Measurements from ENCODE around the gene CNOT1. TPM values are rescaled to one million over a fixed set of nuclear protein-coding genes. Genes with fewer than 3 reads are reported as not detected.

Gene CNOT1
- total RNA-seq, 1 experiment from 2014 or later: 328 TPM

DNA sequence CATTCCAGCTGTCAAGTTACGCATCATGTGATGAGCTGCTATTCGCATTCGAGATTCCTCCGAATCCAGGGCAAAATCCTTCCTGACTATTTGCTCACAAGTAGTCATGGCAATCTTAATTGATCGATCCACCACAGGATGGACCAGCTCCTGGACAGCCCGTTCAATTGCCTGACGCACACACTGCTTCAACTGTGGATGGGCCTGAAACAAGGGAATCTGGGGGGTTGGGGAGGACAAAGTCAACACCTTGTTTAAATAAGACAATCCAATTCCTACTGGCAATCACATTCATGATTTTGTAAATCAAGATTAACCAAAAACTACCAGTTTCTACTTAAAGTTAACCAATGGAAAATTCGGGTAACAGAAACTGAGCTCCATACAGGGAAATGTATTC is 85.9 kb downstream of the CNOT1 start:
- DNase-seq: no peak
- H3K4me1 ChIP-seq (ENCODE audit: insufficient read depth, low read length): no peaks in the 10 kb centered on the region
- H3K4me3 Mint-ChIP-seq: no peak overlapping the region
- H2BK5ac ChIP-seq (ENCODE audit: insufficient read length, low read length): no peak overlapping the region
- peak overlapping the region in 1 of 3 experiments; percentile 55; a peak in 1 of 7 replicates for H3K27ac Mint-ChIP-seq
- H2AK5ac ChIP-seq (ENCODE audit: insufficient read length, low read length): no peak overlapping the region
- no peaks in the 10 kb centered on the region; the same call in 1 of the 2 replicates for H3K27me3 Mint-ChIP-seq (ENCODE audit: low read depth)
- no peak overlapping the region for H2BK12ac ChIP-seq (ENCODE audit: insufficient read length, low read depth, low read length)
- no peak overlapping the region for H2BK20ac ChIP-seq (ENCODE audit: low read depth, low read length, poor library complexity, severe bottlenecking)
- no peak overlapping the region for H3T11ph ChIP-seq (ENCODE audit: low read length)
- H3K79me1 ChIP-seq (ENCODE audit: insufficient read depth, low read depth, low read length, poor library complexity, severe bottlenecking): no peaks in the 10 kb centered on the region
- no peak overlapping the region for H4K8ac ChIP-seq (replicated peaks; ENCODE audit: insufficient read length, low read depth, low read length)
- no peak overlapping the region for H3K18ac ChIP-seq (ENCODE audit: insufficient read length, low read depth, low read length)
- H3K4ac ChIP-seq (ENCODE audit: low read depth, low read length): no peak overlapping the region
- H3K23me2 ChIP-seq (ENCODE audit: insufficient read length, low read depth, low read length, poor library complexity, severe bottlenecking): no peaks in the 10 kb centered on the region
- no peak overlapping the region for H4K91ac ChIP-seq (ENCODE audit: insufficient read length, low read depth, low read length)
- H3K27ac ChIP-seq (ENCODE audit: insufficient read length, low read depth, low read length): no peak overlapping the region
- H2BK15ac ChIP-seq (ENCODE audit: low read depth, low read length): no peak overlapping the region
- no peaks in the 10 kb centered on the region for H4K20me1 ChIP-seq (ENCODE audit: control insufficient read depth, insufficient read depth, insufficient read length)
- H2BK120ac ChIP-seq (ENCODE audit: low read depth, low read length, poor library complexity, severe bottlenecking): no peak overlapping the region
- no peak overlapping the region for H3K9ac ChIP-seq (ENCODE audit: extremely low read depth, insufficient read length, low read length)
- no peaks in the 10 kb centered on the region for H3K9me3 ChIP-seq (ENCODE audit: control insufficient read depth, low read depth, low read length)
- no peak overlapping the region for H3K56ac ChIP-seq (ENCODE audit: insufficient read length, low read depth, low read length)
- H2AFZ ChIP-seq (ENCODE audit: low read length): no peak overlapping the region
- no peaks in the 10 kb centered on the region for H3K79me2 ChIP-seq (ENCODE audit: insufficient read depth, low read length)
- no peak overlapping the region for H3K4me2 ChIP-seq (ENCODE audit: insufficient read depth, insufficient read length, low read length)
- H3K36me3 Mint-ChIP-seq (ENCODE audit: insufficient read depth in 1 of 3, low read depth in 3 of 3): peaks cover 47 to 96% (median 87%) of the 10 kb centered on the region in 3 experiments; a peak in 6 of 7 replicates
- H3K4me1 Mint-ChIP-seq: no peaks in the 10 kb centered on the region
- no peaks in the 10 kb centered on the region for H3K9me3 Mint-ChIP-seq
- no peak overlapping the region for H4K5ac ChIP-seq (ENCODE audit: insufficient read length, low read depth, low read length)
- H3K27me3 ChIP-seq (ENCODE audit: insufficient read depth, low read length): no peaks in the 10 kb centered on the region
- WGBS (ENCODE audit: extremely low coverage, insufficient read length, low lambda C conversion rate): no CpG with 5 or more reads among the region's 8 CpGs
- no peak overlapping the region for H3K23ac ChIP-seq (ENCODE audit: insufficient read length, low read depth, low read length)
- TF ChIP-seq, protein P1, sequence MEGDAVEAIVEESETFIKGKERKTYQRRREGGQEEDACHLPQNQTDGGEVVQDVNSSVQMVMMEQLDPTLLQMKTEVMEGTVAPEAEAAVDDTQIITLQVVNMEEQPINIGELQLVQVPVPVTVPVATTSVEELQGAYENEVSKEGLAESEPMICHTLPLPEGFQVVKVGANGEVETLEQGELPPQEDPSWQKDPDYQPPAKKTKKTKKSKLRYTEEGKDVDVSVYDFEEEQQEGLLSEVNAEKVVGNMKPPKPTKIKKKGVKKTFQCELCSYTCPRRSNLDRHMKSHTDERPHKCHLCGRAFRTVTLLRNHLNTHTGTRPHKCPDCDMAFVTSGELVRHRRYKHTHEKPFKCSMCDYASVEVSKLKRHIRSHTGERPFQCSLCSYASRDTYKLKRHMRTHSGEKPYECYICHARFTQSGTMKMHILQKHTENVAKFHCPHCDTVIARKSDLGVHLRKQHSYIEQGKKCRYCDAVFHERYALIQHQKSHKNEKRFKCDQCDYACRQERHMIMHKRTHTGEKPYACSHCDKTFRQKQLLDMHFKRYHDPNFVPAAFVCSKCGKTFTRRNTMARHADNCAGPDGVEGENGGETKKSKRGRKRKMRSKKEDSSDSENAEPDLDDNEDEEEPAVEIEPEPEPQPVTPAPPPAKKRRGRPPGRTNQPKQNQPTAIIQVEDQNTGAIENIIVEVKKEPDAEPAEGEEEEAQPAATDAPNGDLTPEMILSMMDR (conservative IDR thresholded peaks at IDR 0.05): no peak
- no peak overlapping the region for H3K14ac ChIP-seq (ENCODE audit: insufficient read depth, low read length)

Data from H9 (cell line).